HG02642 (cell line): ENCODE data around the gene FMN2.

Experiments used
- ATAC-seq: cut with Tn5 transposase; IDR thresholded peaks from one replicate; pipeline ENCODE4 v1.9.1; 2021; ENCODE audit warnings: mild to moderate bottlenecking; ENCODE audit not compliant: unreplicated experiment, poor library complexity

Gene FMN2

GRCh38 chr1:240344918-240345317, 253.2 kb downstream of the FMN2 start:
- ATAC-seq, result no peak

- no peak for ATAC-seq
Measured at GRCh38 chr1:240349695-240350094, 258.0 kb downstream of the FMN2 start.

- no peak for ATAC-seq
Measured at GRCh38 chr1:240350910-240351331, 259.2 kb downstream of the FMN2 start.

GRCh38 chr1:240351690-240352089, 260.0 kb downstream of the FMN2 start:
- no peak for ATAC-seq

- no peak for ATAC-seq
Measured at GRCh38 chr1:240352769-240353168, 261.1 kb downstream of the FMN2 start.

- no peak for ATAC-seq
Measured at GRCh38 chr1:240356568-240356967, 264.9 kb downstream of the FMN2 start.

GRCh38 chr1:240362046-240362445, 270.4 kb downstream of the FMN2 start:
- ATAC-seq, result no peak

- no peak for ATAC-seq
Measured at GRCh38 chr1:240362826-240363225, 271.1 kb downstream of the FMN2 start.

- no peak for ATAC-seq
Measured at GRCh38 chr1:240363315-240363714, 271.6 kb downstream of the FMN2 start.

GRCh38 chr1:240363914-240364313, 272.2 kb downstream of the FMN2 start:
- ATAC-seq, result no peak

- no peak for ATAC-seq
Measured at GRCh38 chr1:240366636-240367035, 275.0 kb downstream of the FMN2 start.

GRCh38 chr1:240385551-240385950, 293.9 kb downstream of the FMN2 start:
- ATAC-seq, result no peak

- no peak for ATAC-seq
Measured at GRCh38 chr1:240385985-240386978, 294.6 kb downstream of the FMN2 start.

GRCh38 chr1:240387051-240387450, 295.4 kb downstream of the FMN2 start:
- ATAC-seq, result no peak

GRCh38 chr1:240391660-240392260, 300.1 kb downstream of the FMN2 start:
- no peak for ATAC-seq

- ATAC-seq, result no peak
Measured at GRCh38 chr1:240394353-240394752, 302.7 kb downstream of the FMN2 start.

- ATAC-seq, result no peak
Measured at GRCh38 chr1:240395336-240395735, 303.7 kb downstream of the FMN2 start.

- no peak for ATAC-seq
Measured at GRCh38 chr1:240399381-240399780, 307.7 kb downstream of the FMN2 start.

GRCh38 chr1:240401731-240402130, 310.0 kb downstream of the FMN2 start:
- ATAC-seq, result no peak

GRCh38 chr1:240402326-240402725, 310.6 kb downstream of the FMN2 start:
- no peak for ATAC-seq

- ATAC-seq, result no peak
Measured at GRCh38 chr1:240404286-240404685, 312.6 kb downstream of the FMN2 start.

GRCh38 chr1:240405751-240406150, 314.1 kb downstream of the FMN2 start:
- no peak for ATAC-seq
